SK-N-SH (cell line): ENCODE data around the gene ACER2.

Experiments
- CTCF ChIP-seq: fragments of 200-600 bp; sonication (generic); IDR thresholded peaks from 2 replicates; pipeline ENCODE4 v1.6.1; 2017; ENCODE audit warnings: antibody characterized with exemption, mild to moderate bottlenecking, moderate library complexity
- EZH2phosphoT487 ChIP-seq: fragments of 200-600 bp; sonication (generic); IDR thresholded peaks from 2 replicates; pipeline ENCODE4 v1.6.1; 2017; ENCODE audit warnings: low read depth, mixed run types, mild to moderate bottlenecking, antibody characterized with exemption, moderate library complexity, borderline replicate concordance
- RAD21 ChIP-seq: IDR thresholded peaks from 2 replicates; pipeline ENCODE4 v1.6.1; 2012; ENCODE audit warnings: mild to moderate bottlenecking, low read length
- REST ChIP-seq: IDR thresholded peaks from 2 replicates; pipeline ENCODE4 v1.6.1; 2012; ENCODE audit warnings: mild to moderate bottlenecking, low read depth, low read length, moderate library complexity
- TAF1 ChIP-seq: IDR thresholded peaks from 2 replicates; pipeline ENCODE4 v1.6.1; 2012; ENCODE audit warnings: low read depth, mild to moderate bottlenecking, low read length, moderate library complexity, borderline replicate concordance

GRCh38 chr9:19490269-19490668 lies 81.5 kb downstream of the ACER2 start:
- TF ChIP-seq CTCF (no peak), TAF1 (no peak), REST (no peak), EZH2phosphoT487 (no peak), RAD21 (no peak)
